ENCODE results near the gene F13A1. TPM values are rescaled to one million over a fixed set of nuclear protein-coding genes. Genes with fewer than 3 reads are reported as not detected.
A peak's percentile ranks its signal among the peaks of the same experiment; 100 is the strongest.

The F13A1 gene
- total and polyA plus RNA-seq, 8 donors, result 1.7 to 58.7 (median 10.4) TPM

- intact Hi-C loops (cut with DNase I), result no loop called here
- 50 to 51% methylated on average over 5 of the region's 5 CpGs for WGBS, 2 donors
- no peak for TF ChIP-seq CTCF (IDR thresholded peaks at IDR 0.05)
Observed at GRCh38 chr6:6239598-6240581, 80.6 kb downstream of the F13A1 start.

GRCh38 chr6:6236730-6237469 is 83.6 kb downstream of the F13A1 start:
- peaks cover 0 to 3% (median 0%) of the 10 kb centered on the region in 4 donors for H3K27me3 ChIP-seq
- no peaks in the 10 kb centered on the region for H3K36me3 ChIP-seq
- no peak for TF ChIP-seq CTCF (IDR thresholded peaks at IDR 0.05)
- 54 to 63% methylated on average over 6 of the region's 6 CpGs for WGBS, 2 donors
- FAIRE-seq (no peak), ATAC-seq (no peak), DNase-seq (no peak)
- intact Hi-C loops (cut with DNase I), result no loop called here
- no peaks in the 10 kb centered on the region for H3K9me3 ChIP-seq
- no peak overlapping the region for H3K27ac ChIP-seq
- H3K4me3 ChIP-seq, result no peak overlapping the region
- H3K4me1 ChIP-seq, result no peaks in the 10 kb centered on the region

More at GRCh38 chr6:6239598-6240581, 80.6 kb downstream of the F13A1 start:
- no peaks in the 10 kb centered on the region for H3K4me1 ChIP-seq
- ATAC-seq, result no peak
- no peak for FAIRE-seq
- no peak overlapping the region for H3K27ac ChIP-seq
- H3K36me3 ChIP-seq, result no peaks in the 10 kb centered on the region
- no peaks in the 10 kb centered on the region for H3K9me3 ChIP-seq
- no peak for DNase-seq
- no peak overlapping the region for H3K4me3 ChIP-seq
- peaks cover 0 to 3% (median 0%) of the 10 kb centered on the region in 4 donors for H3K27me3 ChIP-seq

- H3K4me1 ChIP-seq, result no peaks in the 10 kb centered on the region
- peaks cover 0 to 3% (median 0%) of the 10 kb centered on the region in 4 donors for H3K27me3 ChIP-seq
- intact Hi-C loops (cut with DNase I), result no loop called here
- WGBS, 2 donors, result 43 to 58% methylated on average over 2 of the region's 2 CpGs
- no peak for DNase-seq
- H3K27ac ChIP-seq, result no peak overlapping the region
- no peaks in the 10 kb centered on the region for H3K36me3 ChIP-seq
- TF ChIP-seq CTCF (IDR thresholded peaks at IDR 0.05), result no peak
- no peak for FAIRE-seq
- H3K9me3 ChIP-seq, result no peaks in the 10 kb centered on the region
- ATAC-seq, result no peak
- H3K4me3 ChIP-seq, result no peak overlapping the region
Observed at GRCh38 chr6:6235786-6236185, 84.7 kb downstream of the F13A1 start.

GRCh38 chr6:6234963-6235362 is 85.5 kb downstream of the F13A1 start:
- intact Hi-C loops (cut with DNase I), result no loop called here
- 36 to 51% methylated on average over 1 of the region's 1 CpG for WGBS, 2 donors
- H3K27ac ChIP-seq, result no peak overlapping the region
- H3K27me3 ChIP-seq, result peaks cover 0 to 3% (median 0%) of the 10 kb centered on the region in 4 donors
- no peak for TF ChIP-seq CTCF (IDR thresholded peaks at IDR 0.05)
- no peaks in the 10 kb centered on the region for H3K36me3 ChIP-seq
- H3K4me3 ChIP-seq, result no peak overlapping the region
- no peaks in the 10 kb centered on the region for H3K9me3 ChIP-seq
- DNase-seq (no peak), FAIRE-seq (peak; percentile 54), ATAC-seq (no peak)
- no peaks in the 10 kb centered on the region for H3K4me1 ChIP-seq

All from pancreas (tissue), 10 donors.